GM21619 (cell line): Measurements from ENCODE around the gene RAP1GAP.
A peak's percentile ranks its signal among the peaks of the same experiment; 100 is the strongest.

Source experiments
- ATAC-seq: cut with Tn5 transposase; IDR thresholded peaks from one replicate; pipeline ENCODE4 v1.9.1; 2021; ENCODE audit not compliant: unreplicated experiment

The RAP1GAP gene

GRCh38 chr1:21614419-21615115, 54.6 kb downstream of the RAP1GAP start:
- no peak for ATAC-seq

GRCh38 chr1:21613072-21613867, 55.9 kb downstream of the RAP1GAP start:
- no peak for ATAC-seq

DNA sequence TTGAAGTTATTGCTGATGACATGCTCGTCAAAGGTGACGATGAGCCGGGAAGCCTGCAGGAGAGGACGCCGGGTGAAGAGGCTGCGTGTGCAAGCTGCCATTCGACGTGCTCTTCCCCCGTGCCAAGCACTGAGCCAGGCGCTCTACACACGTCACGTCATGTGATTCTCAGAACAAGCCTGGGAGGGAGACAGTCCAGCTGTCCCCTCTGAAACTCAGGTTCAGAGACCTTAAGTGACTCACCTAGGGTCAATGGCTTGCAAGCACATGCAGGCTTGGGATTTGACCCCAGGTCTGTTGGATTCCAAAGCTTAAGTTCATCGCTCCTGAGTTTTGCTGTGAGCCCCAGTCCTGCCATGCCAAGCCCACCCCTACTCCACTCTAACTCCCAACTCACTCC, 57.1 kb downstream of the RAP1GAP start:
- no peak for ATAC-seq

DNA sequence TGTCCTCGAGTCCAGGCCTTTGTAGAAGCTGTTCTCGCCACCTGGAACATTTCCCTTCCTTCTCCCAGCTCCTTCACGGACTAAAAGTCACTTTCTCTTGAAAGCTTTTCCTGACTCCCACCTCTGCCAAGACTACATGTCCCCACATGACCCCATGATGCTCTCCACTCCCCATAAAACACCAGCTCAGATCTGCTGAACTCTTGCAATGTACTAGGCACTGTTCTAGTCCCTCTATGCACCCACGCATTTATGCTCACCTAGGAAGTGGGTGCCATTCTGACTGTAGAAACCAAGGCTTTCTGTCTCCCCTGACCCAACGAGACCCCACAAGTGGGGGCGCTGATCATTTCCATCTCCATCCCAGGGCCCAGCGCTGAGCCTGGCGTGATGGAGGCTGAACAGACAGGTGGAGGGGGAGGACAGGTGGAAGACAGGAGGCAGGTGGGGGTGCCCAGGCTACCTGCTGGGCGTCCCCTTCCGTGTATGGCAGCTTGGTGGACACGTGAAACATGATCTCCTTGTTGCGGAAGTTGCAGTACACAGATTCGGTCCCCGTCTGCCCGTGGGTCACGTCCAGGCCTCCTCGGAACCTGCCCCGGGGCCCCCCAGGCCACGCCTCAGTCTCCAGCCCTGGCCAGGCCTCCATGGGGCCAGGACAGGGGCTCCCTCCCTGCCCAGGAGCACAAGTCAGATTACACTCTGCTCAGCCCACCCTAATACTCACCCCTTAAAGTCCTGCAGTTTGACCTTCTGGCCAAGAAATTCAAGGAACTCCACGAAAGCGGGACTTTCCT, 58.0 kb downstream of the RAP1GAP start:
- no peak for ATAC-seq

DNA sequence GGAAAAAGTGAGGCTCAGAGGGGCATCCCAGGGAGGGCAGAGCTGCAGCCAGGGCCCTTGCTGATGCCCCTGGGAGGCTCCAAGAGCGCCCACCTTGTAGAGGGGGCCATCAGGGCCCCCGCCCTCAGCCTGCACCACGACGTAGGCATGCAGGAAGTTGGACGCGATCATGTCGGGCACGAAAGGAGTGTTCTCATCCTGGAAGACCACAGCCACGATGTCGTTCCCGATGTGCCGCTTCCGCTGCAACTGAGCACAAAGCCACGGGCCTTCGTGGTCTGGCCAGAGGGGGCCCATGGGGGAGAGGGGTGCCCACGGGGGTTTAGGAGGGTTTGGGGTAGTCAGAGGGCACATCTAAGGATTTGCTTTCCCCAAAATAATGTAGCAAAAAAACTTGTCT, 59.1 kb downstream of the RAP1GAP start:
- no peak for ATAC-seq

DNA sequence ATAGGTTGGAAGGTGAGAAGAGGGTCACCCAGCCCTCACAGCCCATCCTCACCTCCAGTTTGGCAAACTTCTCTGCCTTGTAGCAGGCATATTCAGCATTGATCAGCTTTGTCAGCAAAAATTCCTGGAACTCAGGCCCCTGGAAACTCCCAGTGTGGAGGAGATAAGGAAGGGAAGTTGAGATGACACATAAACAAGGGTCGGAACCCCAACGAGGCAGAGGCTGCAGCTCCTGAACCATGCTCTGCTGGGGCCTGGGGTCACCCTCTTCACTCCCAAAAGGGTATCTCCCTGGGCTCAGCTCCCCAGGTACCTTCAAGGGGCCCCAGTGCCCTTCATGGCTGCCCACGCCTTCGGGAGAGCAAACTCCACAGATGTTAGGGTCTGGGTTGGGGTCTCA, 60.4 kb downstream of the RAP1GAP start:
- no peak for ATAC-seq

- ATAC-seq, result peak; percentile 53
Measured at GRCh38 chr1:21607549-21608529, 61.3 kb downstream of the RAP1GAP start.

GRCh38 chr1:21605964-21606705, 63.0 kb downstream of the RAP1GAP start:
- ATAC-seq, result no peak

DNA sequence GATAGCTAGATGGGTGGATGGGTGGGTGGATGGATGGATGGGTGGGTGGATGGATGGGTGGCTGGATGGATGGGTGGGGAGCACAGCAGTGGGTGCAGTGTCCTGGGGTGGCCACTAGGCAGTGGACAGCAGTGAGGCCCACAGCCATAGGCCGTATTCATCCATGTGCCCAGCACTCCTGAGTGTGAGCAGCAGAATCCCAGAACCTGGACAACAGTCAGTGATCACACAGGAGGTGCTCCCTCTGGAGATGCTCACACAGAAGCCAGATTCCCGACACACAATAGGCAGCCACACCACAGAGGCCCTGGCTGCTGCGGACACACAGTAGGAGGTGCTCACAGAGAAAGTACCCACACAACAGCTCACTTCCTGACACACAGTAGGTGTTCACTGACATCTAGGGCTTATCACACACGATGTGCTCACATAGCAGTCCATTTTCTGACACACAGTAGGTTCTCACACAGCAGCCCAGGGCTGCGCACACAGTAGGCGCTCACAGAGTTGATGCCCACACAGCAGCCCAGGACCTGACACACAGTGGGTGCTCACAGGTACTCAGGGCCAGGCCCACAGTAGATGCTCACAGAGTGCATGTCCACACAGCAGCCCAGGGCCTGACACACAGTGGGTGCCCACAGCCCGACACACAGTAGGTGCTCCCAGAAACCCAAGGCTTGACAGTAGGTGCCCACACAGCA, 64.0 kb downstream of the RAP1GAP start:
- no peak for ATAC-seq

GRCh38 chr1:21604208-21604957, 64.8 kb downstream of the RAP1GAP start:
- ATAC-seq, result no peak

DNA sequence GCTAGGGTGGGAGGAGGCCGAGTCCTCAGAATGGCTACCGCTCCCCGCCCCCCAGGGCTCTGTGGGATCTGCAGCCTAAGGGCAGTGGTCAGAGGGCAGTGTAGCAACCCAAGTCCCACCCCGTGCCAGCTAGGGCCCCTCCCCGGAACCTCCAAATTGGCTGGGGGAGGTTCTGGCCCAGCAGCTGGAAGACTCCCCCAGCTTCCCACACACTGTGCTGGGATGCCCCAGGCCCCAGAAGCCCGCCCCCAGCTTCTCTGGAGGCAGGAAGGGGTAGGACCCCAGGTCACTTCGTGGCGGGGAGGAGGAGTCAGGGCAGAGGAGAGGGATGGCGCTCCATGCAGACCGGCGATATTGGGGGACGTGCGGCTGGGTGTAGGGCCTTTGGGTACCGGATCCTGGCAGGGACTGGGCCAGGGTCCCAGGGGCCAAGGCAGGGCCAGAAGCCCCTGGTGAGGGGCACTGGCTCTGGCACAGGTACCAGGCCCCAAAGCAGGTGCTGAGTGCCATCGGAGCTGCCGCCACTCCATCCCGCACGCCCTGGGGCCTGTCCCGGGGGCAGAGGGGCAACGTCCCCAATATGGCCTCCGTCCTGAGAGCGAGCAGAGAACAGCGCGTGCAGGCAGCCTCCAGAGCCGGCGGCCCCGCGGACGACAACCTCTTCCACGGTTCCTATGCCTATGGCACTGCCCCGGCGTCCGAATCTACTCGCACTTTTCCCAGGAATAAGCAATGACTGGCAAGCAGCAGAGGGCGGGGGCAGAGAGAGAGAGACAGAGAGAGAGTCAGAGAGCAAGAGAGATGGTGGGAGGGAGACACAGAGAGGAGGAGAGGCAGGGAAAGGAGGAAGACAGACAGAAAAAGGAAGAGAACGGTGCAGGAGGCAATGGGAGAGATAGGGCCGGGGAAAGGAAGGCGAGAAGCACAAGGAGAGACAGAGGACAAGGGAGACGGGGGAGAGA, 65.7 kb downstream of the RAP1GAP start:
- no peak for ATAC-seq

- no peak for ATAC-seq
Measured at GRCh38 chr1:21601278-21602048, 67.7 kb downstream of the RAP1GAP start.

- ATAC-seq, result no peak
Measured at GRCh38 chr1:21599402-21599801, 69.8 kb downstream of the RAP1GAP start.

- no peak for ATAC-seq
Measured at GRCh38 chr1:21598904-21599303, 70.3 kb downstream of the RAP1GAP start.

DNA sequence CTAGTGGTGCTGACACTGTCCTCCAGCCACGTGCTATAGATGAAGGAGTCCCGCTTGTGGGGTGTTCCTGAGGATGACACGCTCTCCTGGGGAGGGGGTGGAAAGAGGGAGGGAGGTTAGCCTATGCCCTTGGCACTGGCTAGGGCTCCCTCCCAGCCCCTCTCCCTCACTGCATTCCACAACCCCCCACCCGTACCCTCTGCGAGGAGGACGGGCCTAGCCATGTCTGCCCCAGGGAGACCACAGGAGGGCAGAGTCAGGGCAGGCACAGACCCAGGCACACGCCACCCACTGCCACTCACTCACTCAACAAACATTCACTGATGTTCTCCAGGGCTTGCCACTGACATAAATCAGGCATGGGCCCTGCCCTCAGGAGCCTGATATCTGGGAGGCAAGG, 70.7 kb downstream of the RAP1GAP start:
- ATAC-seq, result no peak

DNA sequence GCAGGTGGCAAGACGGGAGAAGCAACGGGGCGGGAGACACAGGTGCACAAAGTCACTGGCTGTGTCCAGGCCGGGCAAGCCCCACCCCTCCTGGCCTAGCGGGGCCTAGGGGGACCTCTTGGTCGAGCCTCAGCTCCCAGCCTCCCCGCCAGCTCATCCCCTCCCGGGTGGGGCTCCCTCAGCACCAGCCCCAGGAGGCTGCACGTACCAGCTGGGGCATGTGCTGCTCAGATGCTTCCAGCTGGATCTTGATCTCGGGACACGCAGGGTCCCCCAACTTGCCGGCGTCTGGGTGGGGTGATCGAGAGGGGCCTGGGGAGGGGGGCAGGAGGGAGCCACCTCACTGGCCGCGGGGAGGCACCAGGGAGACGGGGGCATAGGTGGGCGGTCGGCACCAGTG, 71.4 kb downstream of the RAP1GAP start:
- no peak for ATAC-seq

GRCh38 chr1:21596628-21597027, 72.5 kb downstream of the RAP1GAP start:
- ATAC-seq, result no peak
